Activated T-helper 2 cell treated with anti-CD3 and anti-CD28 coated beads, Interferon-gamma antibody, Interleukin-2, Interleukin-4, amounts not matched to agents 10 μg/mL and 5 μg/mL and 100 μg/mL, durations not matched to agents 14 hours and 24 hours and 36 hours (primary cell): Measurements from ENCODE around the gene ADAMTS12. TPM values are rescaled to one million over a fixed set of nuclear protein-coding genes. Genes with fewer than 3 reads are reported as not detected.

ENCODE experiments used
- DNase-seq: peaks from one replicate; pipeline ENCODE4 v3.0.0; 2021; ENCODE audit warnings: low spot score
- H3K27ac Mint-ChIP-seq: one replicate; pipeline ENCODE4 v1.8.0; 2021; ENCODE audit warnings: mixed read lengths
- H3K27me3 Mint-ChIP-seq: one replicate; pipeline ENCODE4 v1.8.0; 2021; ENCODE audit warnings: low read depth, mixed read lengths
- H3K36me3 Mint-ChIP-seq: one replicate; pipeline ENCODE4 v1.8.0; 2021; ENCODE audit warnings: low read depth, mixed read lengths
- H3K4me1 Mint-ChIP-seq: one replicate; pipeline ENCODE4 v1.8.0; 2021; ENCODE audit warnings: low read depth, mixed read lengths
- H3K4me3 Mint-ChIP-seq: one replicate; pipeline ENCODE4 v1.8.0; 2021; ENCODE audit warnings: low read depth, mild to moderate bottlenecking, moderate library complexity, mixed read lengths
- H3K9me3 Mint-ChIP-seq: one replicate; pipeline ENCODE4 v1.8.0; 2021; ENCODE audit warnings: mixed read lengths
- intact Hi-C: fragments of 100-400 bp; cut with micrococcal nuclease; formaldehyde crosslinking; loops from one replicate; pipeline ENCODE4 v1.15.1; 2023
- total RNA-seq: library from RNA; stranded (reverse); gene quantifications from 2 replicates; pipeline ENCODE4 v1.2.3, GENCODE V29; 2022

ADAMTS12 gene
- total RNA-seq, 1 donor from 2014 or later, result not detected

GRCh38 chr5:33725806-33726205 lies 166.0 kb downstream of the ADAMTS12 start:
- no peak overlapping the region for H3K27ac Mint-ChIP-seq
- DNase-seq, result no peak
- H3K4me3 Mint-ChIP-seq, result no peak overlapping the region
- H3K9me3 Mint-ChIP-seq, result no peaks in the 10 kb centered on the region
- intact Hi-C loops, result no loop called here
- H3K4me1 Mint-ChIP-seq, result no peaks in the 10 kb centered on the region
- H3K36me3 Mint-ChIP-seq, result no peaks in the 10 kb centered on the region
- no peaks in the 10 kb centered on the region for H3K27me3 Mint-ChIP-seq

GRCh38 chr5:33721491-33722200 lies 170.1 kb downstream of the ADAMTS12 start:
- Mint-ChIP-seq H3K4me3 (no peak overlapping the region), H3K27me3 (no peaks in the 10 kb centered on the region), H3K36me3 (no peaks in the 10 kb centered on the region), H3K4me1 (no peaks in the 10 kb centered on the region), H3K27ac (no peak overlapping the region), H3K9me3 (no peaks in the 10 kb centered on the region)
- intact Hi-C loops, result no loop called here
- no peak for DNase-seq

GRCh38 chr5:33720176-33720575 lies 171.6 kb downstream of the ADAMTS12 start:
- H3K27ac Mint-ChIP-seq, result no peak overlapping the region
- H3K27me3 Mint-ChIP-seq, result no peaks in the 10 kb centered on the region
- intact Hi-C loops, result no loop called here
- no peak for DNase-seq
- H3K9me3 Mint-ChIP-seq, result no peaks in the 10 kb centered on the region
- H3K4me3 Mint-ChIP-seq, result no peak overlapping the region
- no peaks in the 10 kb centered on the region for H3K4me1 Mint-ChIP-seq
- no peaks in the 10 kb centered on the region for H3K36me3 Mint-ChIP-seq

DNA sequence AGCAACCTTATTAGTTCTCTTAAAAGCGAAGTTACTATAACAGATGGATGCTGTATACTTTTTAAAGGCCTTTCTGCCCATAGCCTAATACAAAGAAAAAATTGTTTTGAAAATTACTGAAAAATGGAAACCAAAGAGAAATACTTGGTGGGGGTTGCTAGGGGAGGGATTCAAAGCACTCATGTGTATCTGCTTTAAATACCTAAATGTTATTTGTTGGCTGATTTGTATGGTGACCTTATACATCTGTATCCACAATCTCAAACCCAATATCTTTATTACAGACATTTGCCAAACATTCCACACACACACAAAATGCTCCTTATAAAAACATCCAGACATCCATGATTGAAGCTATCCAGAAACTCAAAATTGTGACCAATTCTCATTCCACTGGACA lies 172.0 kb downstream of the ADAMTS12 start:
- DNase-seq, result no peak
- Mint-ChIP-seq H3K9me3 (no peaks in the 10 kb centered on the region), H3K27me3 (no peaks in the 10 kb centered on the region), H3K36me3 (no peaks in the 10 kb centered on the region), H3K4me1 (no peaks in the 10 kb centered on the region), H3K4me3 (no peak overlapping the region), H3K27ac (no peak overlapping the region)
- intact Hi-C loops, result no loop called here

DNA sequence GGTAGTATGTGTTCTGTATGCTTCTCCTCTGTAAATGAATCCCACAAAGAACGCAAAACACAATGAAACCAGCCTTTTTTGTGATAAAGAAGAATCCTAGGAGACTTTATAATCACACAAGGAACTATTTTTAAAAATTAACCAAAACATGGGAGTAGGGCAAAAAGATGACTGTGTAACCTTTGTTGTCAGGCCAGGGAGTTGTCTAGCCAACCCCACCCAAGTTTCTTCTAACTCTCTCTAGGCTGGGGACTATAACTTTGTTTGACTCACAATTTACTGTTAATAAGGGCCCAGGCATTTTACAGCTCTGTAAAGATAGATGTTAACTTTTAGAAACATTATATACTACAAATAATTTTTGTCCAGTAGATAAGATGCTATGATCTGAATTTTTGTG lies 176.1 kb downstream of the ADAMTS12 start:
- intact Hi-C loops, result no loop called here
- Mint-ChIP-seq H3K9me3 (no peaks in the 10 kb centered on the region), H3K27me3 (no peaks in the 10 kb centered on the region), H3K27ac (no peak overlapping the region), H3K4me1 (no peaks in the 10 kb centered on the region), H3K36me3 (no peaks in the 10 kb centered on the region), H3K4me3 (no peak overlapping the region)
- DNase-seq, result no peak

DNA sequence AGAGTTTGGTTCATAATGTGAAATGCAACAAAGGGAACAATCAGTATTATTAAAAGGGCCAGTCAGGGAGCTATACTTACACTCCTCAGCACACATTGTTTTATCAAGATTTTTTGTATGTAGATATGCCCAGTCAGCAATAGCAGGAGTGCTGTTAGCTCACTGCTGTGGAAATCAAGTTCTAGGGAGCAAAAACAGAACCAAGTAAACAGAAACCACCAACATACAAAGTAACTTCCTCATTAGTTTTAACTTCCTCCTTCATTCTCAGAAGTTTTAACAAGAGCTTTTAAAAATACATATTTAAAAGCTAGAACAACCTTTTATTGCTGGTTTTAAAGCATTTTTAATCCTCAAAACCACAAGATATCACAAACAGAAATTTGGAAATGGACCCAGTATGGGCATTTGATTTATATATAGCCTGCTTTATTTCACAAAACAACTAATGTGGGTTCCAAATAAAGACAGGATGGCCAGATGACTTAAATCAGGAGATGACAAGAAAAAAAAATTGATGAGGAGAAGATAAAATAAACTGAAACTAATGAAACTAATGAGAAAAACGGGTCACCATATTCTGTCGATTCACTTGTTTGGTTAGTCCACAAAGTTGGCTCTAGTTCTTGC lies 178.5 kb downstream of the ADAMTS12 start:
- Mint-ChIP-seq H3K27me3 (no peaks in the 10 kb centered on the region), H3K4me3 (no peak overlapping the region), H3K9me3 (peaks cover 10% of the 10 kb centered on the region), H3K27ac (no peak overlapping the region), H3K36me3 (no peaks in the 10 kb centered on the region), H3K4me1 (no peaks in the 10 kb centered on the region)
- no peak for DNase-seq
- intact Hi-C loops, result no loop called here

DNA sequence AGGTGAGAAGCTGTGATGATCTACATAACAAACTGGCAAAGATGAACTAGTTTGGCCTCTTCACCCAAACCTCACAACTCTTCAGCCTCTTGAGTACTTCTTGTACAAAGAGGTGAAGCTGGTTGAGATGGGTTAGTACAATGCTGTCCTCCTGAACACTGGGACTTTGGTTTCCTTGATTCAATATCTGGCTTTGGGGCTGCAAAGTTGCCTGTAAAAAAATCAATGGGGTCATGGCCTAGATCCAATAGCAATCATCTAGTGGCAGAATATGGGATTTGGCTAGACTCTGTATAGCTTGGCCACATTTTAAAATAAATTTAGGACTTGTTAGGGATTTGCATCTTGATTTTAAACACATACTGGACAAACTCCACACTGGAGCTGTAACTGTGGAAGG lies 179.1 kb downstream of the ADAMTS12 start:
- Mint-ChIP-seq H3K36me3 (no peaks in the 10 kb centered on the region), H3K4me3 (no peak overlapping the region), H3K9me3 (peaks cover 10% of the 10 kb centered on the region), H3K27me3 (no peaks in the 10 kb centered on the region), H3K4me1 (no peaks in the 10 kb centered on the region), H3K27ac (no peak overlapping the region)
- intact Hi-C loops, result no loop called here
- no peak for DNase-seq

DNA sequence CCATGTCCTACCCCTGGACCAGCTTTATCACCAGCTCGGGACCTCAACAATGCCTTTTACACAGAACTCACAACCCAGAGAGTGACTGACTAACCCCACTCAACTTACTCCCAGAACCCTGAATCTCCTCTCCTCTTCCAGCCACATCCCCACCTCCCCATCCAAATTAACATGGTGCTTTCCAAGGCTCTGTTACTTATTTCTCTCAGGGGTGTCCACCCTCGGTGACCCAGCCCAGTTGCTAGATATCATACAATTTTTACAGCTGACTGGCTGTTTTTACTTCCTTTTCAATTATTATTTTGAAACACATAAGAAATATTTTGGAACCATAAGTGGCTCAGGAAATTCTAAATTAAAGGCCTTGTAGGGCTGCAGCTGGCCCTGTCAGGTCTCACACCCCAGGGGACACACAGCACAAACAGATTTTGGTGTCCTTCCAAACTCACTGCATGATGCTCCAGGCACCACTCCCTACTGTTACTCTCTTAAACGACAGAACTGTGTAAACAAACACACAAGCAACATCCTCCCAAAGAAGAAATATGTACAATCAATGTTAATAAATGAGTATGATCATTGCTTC lies 180.6 kb downstream of the ADAMTS12 start:
- H3K4me3 Mint-ChIP-seq, result no peak overlapping the region
- peaks cover 17% of the 10 kb centered on the region for H3K9me3 Mint-ChIP-seq
- no peak for DNase-seq
- H3K4me1 Mint-ChIP-seq, result no peaks in the 10 kb centered on the region
- intact Hi-C loops, result no loop called here
- no peaks in the 10 kb centered on the region for H3K27me3 Mint-ChIP-seq
- no peaks in the 10 kb centered on the region for H3K36me3 Mint-ChIP-seq
- H3K27ac Mint-ChIP-seq, result no peak overlapping the region

DNA sequence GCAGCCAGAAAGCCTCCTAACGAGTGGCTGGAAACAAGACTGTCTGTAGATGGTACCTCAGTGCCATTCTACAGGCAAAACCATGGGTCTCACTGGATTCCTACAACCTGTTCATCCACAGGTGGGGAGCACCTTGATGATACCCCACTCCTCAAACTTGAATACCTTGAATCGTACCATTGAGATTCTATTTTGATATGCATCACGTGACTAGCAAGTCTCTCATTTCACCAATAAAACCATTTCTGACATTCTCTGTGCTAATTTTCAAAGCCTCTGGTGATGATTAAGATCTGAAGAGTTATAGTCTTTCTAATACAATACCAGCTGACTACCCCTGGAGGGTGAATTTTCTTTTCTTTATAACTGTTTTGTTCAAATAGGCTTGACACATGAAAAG lies 188.9 kb downstream of the ADAMTS12 start:
- no peak overlapping the region for H3K4me3 Mint-ChIP-seq
- no peaks in the 10 kb centered on the region for H3K4me1 Mint-ChIP-seq
- intact Hi-C loops, result no loop called here
- H3K27ac Mint-ChIP-seq, result no peak overlapping the region
- no peak for DNase-seq
- peaks cover 7% of the 10 kb centered on the region for H3K9me3 Mint-ChIP-seq
- no peaks in the 10 kb centered on the region for H3K27me3 Mint-ChIP-seq
- no peaks in the 10 kb centered on the region for H3K36me3 Mint-ChIP-seq

GRCh38 chr5:33701951-33702350 lies 189.8 kb downstream of the ADAMTS12 start:
- Mint-ChIP-seq H3K27me3 (no peaks in the 10 kb centered on the region), H3K27ac (no peak overlapping the region), H3K9me3 (peaks cover 4% of the 10 kb centered on the region), H3K36me3 (no peaks in the 10 kb centered on the region), H3K4me3 (no peak overlapping the region), H3K4me1 (no peaks in the 10 kb centered on the region)
- no peak for DNase-seq
- intact Hi-C loops, result no loop called here

GRCh38 chr5:33701251-33701650 lies 190.5 kb downstream of the ADAMTS12 start:
- no peak overlapping the region for H3K27ac Mint-ChIP-seq
- H3K9me3 Mint-ChIP-seq, result no peaks in the 10 kb centered on the region
- DNase-seq, result no peak
- no peaks in the 10 kb centered on the region for H3K27me3 Mint-ChIP-seq
- no peaks in the 10 kb centered on the region for H3K4me1 Mint-ChIP-seq
- no peak overlapping the region for H3K4me3 Mint-ChIP-seq
- intact Hi-C loops, result no loop called here
- H3K36me3 Mint-ChIP-seq, result no peaks in the 10 kb centered on the region

DNA sequence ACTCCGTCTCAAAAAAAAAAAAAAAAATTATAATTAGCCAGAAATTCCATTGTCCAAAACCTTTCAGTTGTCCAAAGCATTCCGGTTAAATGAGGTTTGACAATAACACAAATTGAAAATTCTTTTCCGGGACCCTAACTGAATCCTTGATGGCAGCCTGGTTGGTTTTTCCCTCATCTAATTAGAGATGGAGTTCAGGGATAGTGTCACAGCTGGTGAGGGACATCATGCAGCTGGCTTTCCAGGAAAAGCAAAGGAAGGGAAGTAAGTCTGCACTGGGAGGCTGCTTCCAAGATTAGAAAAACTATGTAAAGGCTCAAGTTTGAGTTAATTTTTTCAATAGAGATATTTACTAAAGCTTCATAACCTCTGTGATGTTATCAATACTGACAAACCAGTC lies 195.4 kb downstream of the ADAMTS12 start:
- no peaks in the 10 kb centered on the region for H3K27me3 Mint-ChIP-seq
- no peaks in the 10 kb centered on the region for H3K36me3 Mint-ChIP-seq
- DNase-seq, result no peak
- no peaks in the 10 kb centered on the region for H3K4me1 Mint-ChIP-seq
- no peak overlapping the region for H3K4me3 Mint-ChIP-seq
- H3K9me3 Mint-ChIP-seq, result peaks cover 5% of the 10 kb centered on the region
- H3K27ac Mint-ChIP-seq, result no peak overlapping the region
- intact Hi-C loops, result no loop called here

GRCh38 chr5:33692980-33693379 lies 198.8 kb downstream of the ADAMTS12 start:
- intact Hi-C loops, result no loop called here
- no peaks in the 10 kb centered on the region for H3K27me3 Mint-ChIP-seq
- H3K27ac Mint-ChIP-seq, result no peak overlapping the region
- no peak for DNase-seq
- no peaks in the 10 kb centered on the region for H3K4me1 Mint-ChIP-seq
- no peak overlapping the region for H3K4me3 Mint-ChIP-seq
- peaks cover 5% of the 10 kb centered on the region for H3K9me3 Mint-ChIP-seq
- no peaks in the 10 kb centered on the region for H3K36me3 Mint-ChIP-seq
